ENCODE measurements around the gene RIN2.
"Not testable (repeated sequence)": the region's sequence is repeated elsewhere in the genome, so short reads cannot be mapped to it uniquely, and the experiment has no call there.

The RIN2 gene

GRCh38 chr20:19747903-19748302 lies 10.2 kb upstream of the RIN2 start:
- H3K9me3 Mint-ChIP-seq = peaks cover 5% of the 10 kb centered on the region
- no peak overlapping the region for H3K4me3 Mint-ChIP-seq
- no peak overlapping the region for H3K27ac Mint-ChIP-seq

DNA sequence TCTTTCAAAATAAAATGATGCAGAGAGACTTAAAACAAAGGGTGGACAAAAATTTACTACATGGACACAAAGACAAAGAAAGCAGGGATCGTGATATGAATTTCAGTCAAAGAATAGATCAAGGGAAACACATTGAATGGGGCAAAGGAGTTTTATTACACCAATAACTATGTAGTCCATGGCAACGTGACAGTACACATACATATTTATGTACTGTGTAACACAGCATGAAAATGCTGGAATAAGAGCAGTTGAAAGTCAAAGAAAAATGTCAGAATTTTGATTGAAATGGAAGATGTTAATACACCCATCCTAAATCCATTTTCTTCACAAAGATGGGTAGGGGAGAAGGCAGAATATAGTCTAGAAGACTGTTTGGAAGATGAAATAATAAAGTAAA lies 9.4 kb upstream of the RIN2 start:
- Mint-ChIP-seq H3K27ac (no peak overlapping the region), H3K27me3 (ENCODE audit: low read depth) (peaks cover 8% of the 10 kb centered on the region), H3K36me3 (ENCODE audit: low read depth) (no peaks in the 10 kb centered on the region), H3K4me1 (ENCODE audit: low read depth) (no peaks in the 10 kb centered on the region), H3K9me3 (peaks cover 5% of the 10 kb centered on the region), H3K4me3 (no peak overlapping the region)

More at GRCh38 chr20:19747903-19748302, 10.2 kb upstream of the RIN2 start:
- Mint-ChIP-seq H3K36me3 (ENCODE audit: low read depth) (no peaks in the 10 kb centered on the region), H3K27me3 (ENCODE audit: low read depth) (peaks cover 5% of the 10 kb centered on the region), H3K4me1 (ENCODE audit: low read depth) (no peaks in the 10 kb centered on the region)

DNA sequence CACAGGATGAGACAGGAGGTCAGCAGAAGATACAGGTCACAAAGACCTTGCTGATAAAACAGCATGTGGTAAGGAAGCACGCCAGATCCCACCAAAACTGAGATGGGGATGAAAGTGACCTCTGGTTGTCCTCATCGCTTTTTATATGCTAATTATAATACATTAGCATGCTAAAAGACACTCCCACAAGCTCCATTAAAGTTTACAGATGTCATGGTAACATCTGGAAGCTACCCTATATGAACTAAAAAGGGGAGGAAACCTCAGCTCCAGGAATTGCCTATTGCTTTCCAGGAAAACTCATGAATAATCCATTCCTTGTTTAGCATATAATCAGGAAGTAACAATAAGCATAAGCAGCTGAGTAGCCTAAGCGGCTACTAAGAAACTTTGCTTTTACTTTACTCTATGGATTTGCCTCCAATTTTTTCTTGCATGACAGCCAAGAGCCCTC lies 8.4 kb upstream of the RIN2 start:
- Mint-ChIP-seq H3K4me1 (ENCODE audit: low read depth) (no peaks in the 10 kb centered on the region), H3K9me3 (peaks cover 2% of the 10 kb centered on the region), H3K27me3 (ENCODE audit: low read depth) (peaks cover 9% of the 10 kb centered on the region), H3K27ac (no peak overlapping the region), H3K4me3 (no peak overlapping the region), H3K36me3 (ENCODE audit: low read depth) (no peaks in the 10 kb centered on the region)

GRCh38 chr20:19750101-19750606 lies 7.9 kb upstream of the RIN2 start:
- H3K9me3 Mint-ChIP-seq = no peaks in the 10 kb centered on the region

DNA sequence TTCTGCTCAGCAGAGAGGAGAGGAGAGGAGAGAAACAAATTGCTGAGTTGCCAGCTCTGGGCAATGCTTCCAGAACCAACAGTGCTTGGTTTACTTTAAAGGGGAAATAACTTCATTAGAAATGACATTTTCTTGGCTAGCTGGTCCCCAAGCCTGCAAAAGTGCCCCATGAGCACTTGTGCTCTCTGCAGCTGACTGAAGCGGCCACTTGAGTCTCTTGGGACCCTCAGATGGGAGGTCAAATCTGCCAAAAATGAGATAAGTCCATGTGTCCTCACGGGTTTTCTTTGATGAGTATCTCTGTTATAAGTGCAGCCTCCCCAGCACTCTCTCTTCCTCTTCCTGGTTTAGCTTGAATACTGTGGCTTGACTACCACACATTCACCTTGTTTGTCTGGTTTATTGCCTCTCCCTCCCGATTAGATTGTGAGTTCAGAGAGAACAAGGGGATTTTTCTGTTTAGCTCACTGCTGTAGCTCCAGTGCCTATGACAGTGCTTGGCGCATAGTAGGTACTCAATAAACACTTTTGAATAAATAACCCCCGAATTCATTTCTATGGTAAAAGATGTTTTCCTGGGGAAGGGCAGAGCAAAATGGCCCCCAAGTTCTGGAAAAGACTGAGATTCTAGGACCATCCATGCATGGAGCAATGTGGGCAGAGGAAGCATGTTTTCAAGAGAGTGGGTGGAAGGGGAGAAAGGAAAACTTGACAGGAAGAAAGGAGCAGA lies 7.0 kb upstream of the RIN2 start:
- Mint-ChIP-seq H3K27ac (no peak overlapping the region), H3K4me3 (no peak overlapping the region), H3K9me3 (no peaks in the 10 kb centered on the region), H3K36me3 (ENCODE audit: low read depth) (no peaks in the 10 kb centered on the region), H3K27me3 (ENCODE audit: low read depth) (peaks cover 12% of the 10 kb centered on the region), H3K4me1 (ENCODE audit: low read depth) (no peaks in the 10 kb centered on the region)

More at GRCh38 chr20:19750101-19750606, 7.9 kb upstream of the RIN2 start:
- Mint-ChIP-seq H3K27me3 (ENCODE audit: low read depth) (peaks cover 9% of the 10 kb centered on the region), H3K36me3 (ENCODE audit: low read depth) (no peaks in the 10 kb centered on the region), H3K4me1 (ENCODE audit: low read depth) (no peaks in the 10 kb centered on the region), H3K27ac (no peak overlapping the region), H3K4me3 (no peak overlapping the region)

GRCh38 chr20:19754201-19754600 lies 3.9 kb upstream of the RIN2 start:
- H3K27ac Mint-ChIP-seq; H3K9me3 Mint-ChIP-seq; H3K4me3 Mint-ChIP-seq; H3K4me1 Mint-ChIP-seq (ENCODE audit: low read depth); H3K36me3 Mint-ChIP-seq (ENCODE audit: low read depth): not testable (repeated sequence)
- peaks cover 29% of the 10 kb centered on the region for H3K27me3 Mint-ChIP-seq (ENCODE audit: low read depth)

DNA sequence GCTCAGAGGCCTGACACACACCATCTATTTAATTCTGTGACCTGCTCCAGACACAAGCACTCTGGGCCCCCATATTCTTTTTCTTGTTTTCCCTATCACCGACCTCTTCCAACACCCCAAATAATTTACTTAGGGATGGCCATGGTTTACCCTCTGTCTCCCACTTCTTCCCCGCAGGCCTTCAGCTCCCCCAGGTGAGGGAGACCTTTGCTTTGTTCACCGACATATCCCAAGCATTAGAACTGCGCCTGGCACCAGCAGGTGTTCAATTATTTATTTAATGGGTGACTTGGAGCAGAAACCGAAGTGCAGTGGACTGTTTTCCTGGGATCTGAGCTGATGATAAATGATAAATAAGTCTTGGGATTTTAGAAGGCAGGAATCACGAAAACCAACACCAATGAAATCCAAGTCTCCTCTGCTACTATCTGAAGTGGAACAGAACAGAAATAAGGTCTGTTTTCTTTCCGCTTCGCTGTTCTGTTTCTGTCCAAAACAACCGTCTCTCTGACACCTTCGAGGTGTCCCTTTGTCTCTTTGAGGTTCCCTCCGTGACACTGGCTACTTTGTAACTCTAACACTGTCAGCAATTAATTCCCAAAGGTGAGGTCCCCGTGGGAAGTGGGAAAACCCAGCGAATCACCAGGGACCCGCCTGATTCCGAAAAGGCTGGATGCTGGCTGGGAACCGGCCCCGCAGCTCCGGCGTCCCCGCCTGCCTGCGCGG lies 1.1 kb upstream of the RIN2 start:
- H3K27me3 Mint-ChIP-seq (ENCODE audit: low read depth) = peaks cover 48% of the 10 kb centered on the region
- no peaks in the 10 kb centered on the region for H3K36me3 Mint-ChIP-seq (ENCODE audit: low read depth)
- no peaks in the 10 kb centered on the region for H3K9me3 Mint-ChIP-seq
- H3K4me3 Mint-ChIP-seq = no peak overlapping the region
- no peak overlapping the region for H3K27ac Mint-ChIP-seq
- H3K4me1 Mint-ChIP-seq (ENCODE audit: low read depth) = no peaks in the 10 kb centered on the region

DNA sequence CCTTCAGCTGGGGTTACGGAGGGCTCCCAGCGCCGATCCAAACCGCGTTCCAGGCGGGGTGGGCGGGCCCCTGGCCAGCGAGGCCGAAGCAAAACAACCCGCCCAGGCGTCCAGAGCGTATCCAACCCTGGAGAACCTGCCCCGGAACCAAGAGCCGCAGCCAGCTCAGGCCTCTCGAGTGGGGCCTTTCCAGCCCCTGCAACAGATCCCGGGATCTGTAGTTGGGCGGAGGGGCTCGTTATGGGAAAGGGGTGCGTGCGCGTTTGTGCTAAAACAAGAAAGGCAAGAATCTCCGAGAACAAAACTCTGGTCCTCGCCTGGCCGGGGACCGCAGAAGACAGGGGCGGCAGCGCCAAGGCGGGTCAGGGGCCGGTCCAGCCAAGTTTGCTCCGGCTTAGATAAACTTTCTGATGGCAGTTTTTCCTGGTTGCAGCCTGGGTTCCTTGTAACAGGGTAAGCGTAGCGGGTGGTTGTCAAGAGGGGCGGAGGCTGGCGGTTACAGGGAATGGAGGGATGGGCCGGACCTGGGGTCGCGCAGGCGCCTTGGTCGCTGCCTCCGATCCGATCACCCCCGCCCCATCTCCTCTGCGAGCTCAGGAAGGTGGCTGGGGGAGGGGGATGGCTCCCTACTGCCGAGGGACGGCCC lies 448 bp upstream of the RIN2 start:
- no peaks in the 10 kb centered on the region for H3K4me1 Mint-ChIP-seq (ENCODE audit: low read depth)
- H3K27ac Mint-ChIP-seq = no peak overlapping the region
- H3K27me3 Mint-ChIP-seq (ENCODE audit: low read depth) = peaks cover 54% of the 10 kb centered on the region
- no peaks in the 10 kb centered on the region for H3K9me3 Mint-ChIP-seq
- no peak overlapping the region for H3K4me3 Mint-ChIP-seq
- H3K36me3 Mint-ChIP-seq (ENCODE audit: low read depth) = no peaks in the 10 kb centered on the region

DNA sequence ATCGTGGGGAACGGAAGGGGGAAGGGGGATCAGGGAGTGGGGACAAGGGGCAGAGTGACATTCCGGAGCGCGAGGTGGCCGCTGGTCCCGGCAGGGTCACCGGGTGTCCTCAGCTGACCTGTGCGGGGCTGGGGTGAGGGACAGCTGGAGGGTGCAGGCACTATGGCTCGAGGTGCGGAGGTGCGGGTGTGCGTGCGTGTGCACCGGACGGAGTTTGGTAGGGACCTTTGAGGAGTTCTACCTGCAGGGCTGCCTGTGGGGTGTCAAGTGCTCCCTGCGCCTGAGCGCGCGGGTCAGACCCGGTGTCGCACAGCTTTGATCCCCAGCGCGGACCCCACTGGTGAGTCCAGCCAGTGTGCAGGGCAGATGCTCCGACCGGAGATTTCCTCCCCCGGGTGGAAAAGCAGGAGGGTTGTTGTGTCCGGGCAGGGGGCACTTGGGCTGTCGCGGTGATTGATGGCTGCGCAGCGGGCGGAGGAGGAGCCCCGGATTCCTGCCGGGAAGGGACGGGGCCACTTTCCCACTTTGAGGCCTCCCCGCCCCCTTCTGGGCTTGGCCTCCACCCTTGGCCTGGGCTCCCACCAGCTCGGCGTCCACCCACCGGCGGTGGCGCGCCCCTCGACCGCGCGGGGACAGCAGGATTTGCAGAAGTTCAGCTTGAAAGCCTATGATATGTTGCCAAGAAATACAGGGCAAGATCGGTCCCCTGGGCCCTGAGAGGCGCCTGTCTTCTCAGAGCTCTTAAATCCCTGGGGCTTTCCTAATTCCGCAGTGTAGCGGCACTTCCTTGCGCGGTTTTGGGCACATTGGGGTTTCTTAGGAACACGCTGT lies 658 bp downstream of the RIN2 start:
- H3K4me3 Mint-ChIP-seq = no peak overlapping the region
- H3K27me3 Mint-ChIP-seq (ENCODE audit: low read depth) = peaks cover 50% of the 10 kb centered on the region

GRCh38 chr20:19760371-19760721 lies 2.3 kb downstream of the RIN2 start:
- Mint-ChIP-seq H3K27me3 (ENCODE audit: low read depth) (peaks cover 49% of the 10 kb centered on the region), H3K4me3 (no peak overlapping the region), H3K27ac (no peak overlapping the region), H3K36me3 (ENCODE audit: low read depth) (no peaks in the 10 kb centered on the region), H3K4me1 (ENCODE audit: low read depth) (no peaks in the 10 kb centered on the region), H3K9me3 (no peaks in the 10 kb centered on the region)

More for the DNA sequence above, 658 bp downstream of the RIN2 start:
- no peak overlapping the region for H3K27ac Mint-ChIP-seq
- H3K4me1 Mint-ChIP-seq (ENCODE audit: low read depth) = no peaks in the 10 kb centered on the region
- H3K36me3 Mint-ChIP-seq (ENCODE audit: low read depth) = no peaks in the 10 kb centered on the region
- H3K9me3 Mint-ChIP-seq = no peaks in the 10 kb centered on the region

DNA sequence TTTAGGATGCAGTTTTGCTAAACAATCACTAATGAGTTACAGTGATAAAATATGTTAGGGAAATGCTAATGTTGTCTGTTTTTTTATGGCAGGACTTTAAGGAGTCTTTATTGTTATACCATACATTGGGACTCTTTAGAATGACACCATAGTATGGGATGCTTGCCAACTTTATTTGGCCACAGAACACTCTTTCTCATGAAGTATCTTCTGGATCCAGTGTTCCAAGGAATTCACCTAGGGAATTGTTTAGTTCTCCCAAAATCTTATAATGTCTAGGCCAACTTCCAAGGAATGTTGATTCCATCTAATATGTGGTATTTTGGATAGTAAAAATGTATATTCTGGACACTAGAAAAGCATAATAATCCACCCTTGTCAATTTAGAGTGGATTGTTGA lies 3.3 kb downstream of the RIN2 start:
- Mint-ChIP-seq H3K9me3 (no peaks in the 10 kb centered on the region), H3K27me3 (ENCODE audit: low read depth) (peaks cover 44% of the 10 kb centered on the region), H3K36me3 (ENCODE audit: low read depth) (no peaks in the 10 kb centered on the region), H3K27ac (no peak overlapping the region), H3K4me1 (ENCODE audit: low read depth) (no peaks in the 10 kb centered on the region), H3K4me3 (no peak overlapping the region)

DNA sequence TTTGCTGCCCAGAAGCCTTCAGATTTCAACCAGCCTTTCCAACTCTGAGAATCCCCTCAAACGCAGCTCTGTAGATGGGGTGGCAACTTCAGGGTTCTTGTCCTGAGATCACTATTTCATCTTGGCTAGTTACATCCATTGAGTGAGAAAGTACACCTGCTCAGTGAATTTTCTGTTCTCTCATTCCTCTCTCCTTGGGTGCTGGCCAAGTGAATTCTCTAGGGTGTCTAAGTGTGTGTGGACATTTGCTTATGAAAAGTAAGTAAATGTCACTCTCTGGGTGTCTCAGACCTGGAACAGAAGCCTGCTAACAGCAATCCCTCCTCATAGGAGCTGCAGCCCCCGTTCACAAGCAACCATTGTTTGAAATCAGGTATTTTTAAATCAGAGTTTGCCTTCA lies 3.8 kb downstream of the RIN2 start:
- H3K4me3 Mint-ChIP-seq = no peak overlapping the region
- peaks cover 39% of the 10 kb centered on the region for H3K27me3 Mint-ChIP-seq (ENCODE audit: low read depth)
- H3K36me3 Mint-ChIP-seq (ENCODE audit: low read depth) = no peaks in the 10 kb centered on the region
- H3K27ac Mint-ChIP-seq = no peak overlapping the region
- H3K9me3 Mint-ChIP-seq = no peaks in the 10 kb centered on the region
- no peaks in the 10 kb centered on the region for H3K4me1 Mint-ChIP-seq (ENCODE audit: low read depth)

DNA sequence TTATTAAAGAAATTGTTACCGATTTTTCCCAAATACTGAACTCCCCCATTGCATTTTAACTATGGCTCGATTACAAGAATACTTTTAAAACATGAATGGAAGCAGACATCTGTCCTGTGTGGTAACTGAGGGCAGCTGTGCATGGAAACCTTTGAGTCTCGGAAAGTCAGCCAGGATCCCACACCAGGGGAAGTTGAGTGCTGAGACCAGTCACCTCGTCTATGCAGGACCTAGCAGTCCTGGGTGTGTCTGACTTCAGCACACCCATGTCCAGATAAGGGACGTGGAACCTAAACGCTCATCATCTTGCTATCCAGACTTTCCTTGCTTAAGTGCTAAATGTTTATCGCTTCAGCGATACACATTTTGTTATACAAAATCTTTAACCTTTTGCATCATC lies 6.1 kb downstream of the RIN2 start:
- Mint-ChIP-seq H3K27me3 (ENCODE audit: low read depth) (peaks cover 24% of the 10 kb centered on the region), H3K4me3 (no peak overlapping the region), H3K9me3 (no peaks in the 10 kb centered on the region), H3K4me1 (ENCODE audit: low read depth) (no peaks in the 10 kb centered on the region), H3K27ac (no peak overlapping the region), H3K36me3 (ENCODE audit: low read depth) (no peaks in the 10 kb centered on the region)

DNA sequence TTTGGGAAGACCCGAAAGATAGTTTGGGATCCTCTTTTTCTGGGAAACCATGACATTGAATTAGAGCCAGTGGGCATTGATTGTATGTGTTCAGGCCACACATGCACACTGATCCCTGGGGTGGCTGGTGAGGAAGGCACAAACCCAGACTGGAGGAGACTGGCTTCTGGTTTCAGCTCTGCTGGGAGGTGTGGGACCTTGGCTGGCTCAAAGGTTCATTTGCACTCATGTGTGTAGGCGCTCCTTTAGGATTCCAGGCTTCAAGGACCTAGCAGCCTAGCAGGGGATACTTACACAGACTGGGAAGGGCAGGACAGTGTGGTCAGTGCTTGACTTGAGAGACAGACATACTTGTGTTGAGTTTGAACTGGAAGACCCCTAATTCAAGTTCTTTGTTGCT lies 7.2 kb downstream of the RIN2 start:
- H3K27ac Mint-ChIP-seq = no peak overlapping the region
- no peak overlapping the region for H3K4me3 Mint-ChIP-seq
- H3K9me3 Mint-ChIP-seq = no peaks in the 10 kb centered on the region
- no peaks in the 10 kb centered on the region for H3K36me3 Mint-ChIP-seq (ENCODE audit: low read depth)
- no peaks in the 10 kb centered on the region for H3K4me1 Mint-ChIP-seq (ENCODE audit: low read depth)
- peaks cover 15% of the 10 kb centered on the region for H3K27me3 Mint-ChIP-seq (ENCODE audit: low read depth)
